Fibroblast of lung (primary cell): Measurements from ENCODE around the gene EIF2D. TPM values are rescaled to one million over a fixed set of nuclear protein-coding genes. Genes with fewer than 3 reads are reported as not detected.
"Not testable (repeated sequence)": the region's sequence is repeated elsewhere in the genome, so short reads cannot be mapped to it uniquely, and the experiment has no call there.

Experiments
- DNase-seq, 2 donors: peaks; one replicate each; pipeline versions ENCODE4 v3.0.0 to v3.0.0-alpha.2; 2010; ENCODE audit warnings: low read depth in 2 of 2
- H2AFZ ChIP-seq: 2 replicates; pipeline ENCODE4 v1.5.1; 2012; ENCODE audit warnings: low read length, control low read depth, inconsistent platforms
- H3K27ac ChIP-seq: 2 replicates; pipeline ENCODE4 v1.5.1; 2011; ENCODE audit warnings: low read length, control low read depth; ENCODE audit not compliant: insufficient read depth
- H3K27me3 ChIP-seq: 2 replicates; pipeline ENCODE4 v1.5.1; 2011; ENCODE audit warnings: mild to moderate bottlenecking, low read length; ENCODE audit not compliant: control insufficient read depth, insufficient read depth
- H3K36me3 ChIP-seq: 2 replicates; pipeline ENCODE4 v1.5.1; 2011; ENCODE audit warnings: low read length; ENCODE audit not compliant: control insufficient read depth, insufficient read depth
- H3K4me1 ChIP-seq: 2 replicates; pipeline ENCODE4 v1.5.1; 2011; ENCODE audit warnings: low read length; ENCODE audit not compliant: control insufficient read depth, insufficient read depth; ENCODE audit errors: extremely low read depth
- H3K4me2 ChIP-seq: 2 replicates; pipeline ENCODE4 v1.5.1; 2011; ENCODE audit warnings: low read length, control low read depth; ENCODE audit not compliant: insufficient read depth; ENCODE audit errors: extremely low read depth
- H3K4me3 ChIP-seq, 4 experiments: fragments of 200-600 bp in 1 of 4; sonication (generic) in 1 of 4; replicated peaks in 1 of 4; 2 replicates each; pipeline ENCODE4 v1.5.1; 2011 to 2016; ENCODE audit warnings: low read length in 4 of 4, low read depth in 3 of 4, mild to moderate bottlenecking in 3 of 4, control low read depth in 2 of 4, inconsistent platforms in 1 of 4, mixed read lengths in 1 of 4; ENCODE audit not compliant: insufficient read depth in 1 of 4; ENCODE audit errors: control extremely low read depth in 1 of 4
- H3K79me2 ChIP-seq: 2 replicates; pipeline ENCODE4 v1.5.1; 2012; ENCODE audit warnings: mild to moderate bottlenecking, low read length, inconsistent platforms; ENCODE audit not compliant: control insufficient read depth, insufficient read depth
- H3K9ac ChIP-seq: 2 replicates; pipeline ENCODE4 v1.5.1; 2011; ENCODE audit warnings: mild to moderate bottlenecking, low read length, control low read depth; ENCODE audit not compliant: insufficient read depth
- H3K9me3 ChIP-seq: 2 replicates; pipeline ENCODE4 v1.5.1; 2012; ENCODE audit warnings: low read depth, low read length; ENCODE audit not compliant: control insufficient read depth, insufficient read depth
- H4K20me1 ChIP-seq: 2 replicates; pipeline ENCODE4 v1.5.1; 2011; ENCODE audit warnings: low read length; ENCODE audit not compliant: control insufficient read depth, insufficient read depth; ENCODE audit errors: extremely low read depth
- EZH2 ChIP-seq: IDR thresholded peaks from 2 replicates; pipeline ENCODE4 v1.5.1; 2012; ENCODE audit warnings: low read length, control low read depth, mild to moderate bottlenecking; ENCODE audit errors: missing control alignments
- polyA plus RNA-seq, 2 donors: library from polyadenylated mRNA; depleted of rRNA in 1 of 2; stranded (reverse) in 1 of 2; unstranded in 1 of 2; fragments of >200 nt; gene quantifications; 2 replicates each; pipeline ENCODE4 v1.2.1, GENCODE V29; 2011 to 2012; ENCODE audit warnings: missing spikeins in 1 of 2
- total RNA-seq: library from RNA; depleted of rRNA; stranded (reverse); fragments of >200 nt; gene quantifications from 2 replicates; pipeline ENCODE4 v1.2.1, GENCODE V29; 2014
- TF ChIP-seq, protein P1 (sequence below), 2 donors: IDR thresholded peaks in 1 of 2; conservative IDR thresholded peaks in 1 of 2; 1 replicate in 1 of 2; 2 replicates in 1 of 2; pipeline ENCODE4 v1.5.1; 2011 to 2012; ENCODE audit warnings: low read length in 2 of 2, control low read depth in 1 of 2, inconsistent platforms in 1 of 2, low read depth in 1 of 2, mild to moderate bottlenecking in 1 of 2

Gene EIF2D
- total and polyA plus RNA-seq, 2 donors (not counting 1 experiment from before 2014, with no cell fraction given), result 53.0 to 59.8 TPM

DNA sequence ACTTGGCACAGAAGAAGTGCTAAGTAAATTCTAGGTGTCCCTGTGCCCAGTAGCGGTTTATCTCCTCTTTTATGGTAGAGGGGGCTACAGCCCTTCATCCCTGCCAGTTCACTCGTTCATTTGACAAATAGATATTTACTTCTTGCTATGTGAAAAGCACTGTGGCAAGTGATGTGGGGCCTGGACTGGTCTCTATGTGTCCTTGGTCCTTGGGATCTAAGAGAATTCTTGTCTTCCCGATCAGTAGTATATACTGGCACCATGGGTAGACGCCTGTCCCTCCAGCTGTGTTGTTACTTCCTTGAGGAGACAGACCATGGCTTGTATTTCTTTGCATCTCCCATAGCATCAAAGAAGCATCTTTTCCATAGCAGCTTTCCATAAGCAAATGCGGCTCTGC is 29.7 kb downstream of the EIF2D start:
- no peaks in the 10 kb centered on the region for H3K27me3 ChIP-seq
- DNase-seq, result no peak
- H3K4me2 ChIP-seq, result no peak overlapping the region
- H2AFZ ChIP-seq, result no peak overlapping the region
- TF ChIP-seq, protein P1, sequence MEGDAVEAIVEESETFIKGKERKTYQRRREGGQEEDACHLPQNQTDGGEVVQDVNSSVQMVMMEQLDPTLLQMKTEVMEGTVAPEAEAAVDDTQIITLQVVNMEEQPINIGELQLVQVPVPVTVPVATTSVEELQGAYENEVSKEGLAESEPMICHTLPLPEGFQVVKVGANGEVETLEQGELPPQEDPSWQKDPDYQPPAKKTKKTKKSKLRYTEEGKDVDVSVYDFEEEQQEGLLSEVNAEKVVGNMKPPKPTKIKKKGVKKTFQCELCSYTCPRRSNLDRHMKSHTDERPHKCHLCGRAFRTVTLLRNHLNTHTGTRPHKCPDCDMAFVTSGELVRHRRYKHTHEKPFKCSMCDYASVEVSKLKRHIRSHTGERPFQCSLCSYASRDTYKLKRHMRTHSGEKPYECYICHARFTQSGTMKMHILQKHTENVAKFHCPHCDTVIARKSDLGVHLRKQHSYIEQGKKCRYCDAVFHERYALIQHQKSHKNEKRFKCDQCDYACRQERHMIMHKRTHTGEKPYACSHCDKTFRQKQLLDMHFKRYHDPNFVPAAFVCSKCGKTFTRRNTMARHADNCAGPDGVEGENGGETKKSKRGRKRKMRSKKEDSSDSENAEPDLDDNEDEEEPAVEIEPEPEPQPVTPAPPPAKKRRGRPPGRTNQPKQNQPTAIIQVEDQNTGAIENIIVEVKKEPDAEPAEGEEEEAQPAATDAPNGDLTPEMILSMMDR (conservative IDR thresholded peaks at IDR 0.05 in 1 of 2, IDR thresholded peaks at IDR 0.05 in 1 of 2; ENCODE audit: low read depth in 1 of 2, low read length in 2 of 2), result no peak
- TF ChIP-seq EZH2, result no peak
- no peaks in the 10 kb centered on the region for H4K20me1 ChIP-seq
- no peaks in the 10 kb centered on the region for H3K9me3 ChIP-seq
- H3K79me2 ChIP-seq, result no peaks in the 10 kb centered on the region
- no peak overlapping the region for H3K27ac ChIP-seq
- no peak overlapping the region for H3K4me3 ChIP-seq
- H3K9ac ChIP-seq, result no peak overlapping the region
- H3K4me1 ChIP-seq, result no peaks in the 10 kb centered on the region
- H3K36me3 ChIP-seq, result peaks cover 2% of the 10 kb centered on the region

DNA sequence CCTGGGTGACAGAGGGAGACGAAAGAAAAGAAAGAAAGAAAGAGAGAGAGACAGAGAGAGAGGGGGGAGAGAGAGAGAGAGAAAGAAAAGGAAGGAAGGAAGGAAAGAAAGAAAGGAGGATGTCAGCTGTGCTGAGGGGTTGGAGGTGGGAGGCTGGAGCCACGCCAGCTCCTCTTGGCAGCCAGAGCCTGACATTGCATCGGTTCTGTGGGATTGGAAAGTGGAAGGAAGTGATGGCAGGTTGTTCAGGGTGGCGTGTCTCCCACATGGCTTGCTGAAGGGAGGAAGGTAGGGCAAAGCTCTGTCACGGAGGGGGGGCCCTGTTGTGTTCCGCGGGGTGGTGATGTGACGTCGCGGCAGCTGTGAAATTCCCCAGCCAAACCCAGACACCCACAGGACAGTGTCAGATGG is 30.7 kb downstream of the EIF2D start:
- no peak overlapping the region for H3K4me2 ChIP-seq
- H3K79me2 ChIP-seq, result no peaks in the 10 kb centered on the region
- H2AFZ ChIP-seq, result no peak overlapping the region
- no peak overlapping the region for H3K27ac ChIP-seq
- no peaks in the 10 kb centered on the region for H4K20me1 ChIP-seq
- no peaks in the 10 kb centered on the region for H3K4me1 ChIP-seq
- H3K9me3 ChIP-seq, result no peaks in the 10 kb centered on the region
- TF ChIP-seq, protein P1 (conservative IDR thresholded peaks at IDR 0.05 in 1 of 2, IDR thresholded peaks at IDR 0.05 in 1 of 2; ENCODE audit: low read depth in 1 of 2, low read length in 2 of 2), result no peak
- no peak for TF ChIP-seq EZH2
- no peak overlapping the region for H3K9ac ChIP-seq
- H3K36me3 ChIP-seq, result peaks cover 2% of the 10 kb centered on the region
- H3K4me3 ChIP-seq, result no peak overlapping the region
- no peaks in the 10 kb centered on the region for H3K27me3 ChIP-seq
- no peak for DNase-seq

DNA sequence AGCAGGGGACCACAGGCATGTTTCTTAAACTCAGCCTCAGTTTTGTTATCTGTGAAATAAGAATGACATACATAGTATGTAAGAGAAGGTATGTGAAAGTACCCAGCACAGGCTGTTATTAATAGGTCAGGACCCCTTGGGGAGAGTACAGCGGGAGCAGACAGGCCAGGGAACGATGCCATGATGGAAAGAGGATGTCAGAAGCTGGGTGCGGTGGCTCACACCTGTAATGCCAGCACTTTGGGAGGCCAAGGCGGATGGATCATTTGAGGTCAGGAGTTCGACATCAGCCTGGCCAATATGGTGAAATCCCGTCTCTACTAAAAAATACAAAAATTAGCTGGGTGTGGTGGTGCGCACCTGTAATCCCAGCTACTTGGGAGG is 31.2 kb downstream of the EIF2D start:
- not testable (repeated sequence) for H3K36me3 ChIP-seq, DNase-seq, H3K9ac ChIP-seq, H3K27me3 ChIP-seq, H3K9me3 ChIP-seq, H2AFZ ChIP-seq, H3K4me1 ChIP-seq, H3K4me2 ChIP-seq, H3K79me2 ChIP-seq, H3K4me3 ChIP-seq, H3K27ac ChIP-seq, H4K20me1 ChIP-seq
